DMS114 treated with DMSO at 0.1 percent for 48 hours (cell line): Measurements from ENCODE around the gene SMIM44.
"Not testable (repeated sequence)": the region's sequence is repeated elsewhere in the genome, so short reads cannot be mapped to it uniquely, and the experiment has no call there.

Source experiments
- DNase-seq: peaks from one replicate; lab custom pipeline; 2025; ENCODE audit not compliant: unreplicated experiment; lab: John Stamatoyannopoulos, UW

Gene SMIM44

GRCh38 chr19:3459089-3459881 is 24.0 kb downstream of the SMIM44 start:
- no peak for DNase-seq

DNA sequence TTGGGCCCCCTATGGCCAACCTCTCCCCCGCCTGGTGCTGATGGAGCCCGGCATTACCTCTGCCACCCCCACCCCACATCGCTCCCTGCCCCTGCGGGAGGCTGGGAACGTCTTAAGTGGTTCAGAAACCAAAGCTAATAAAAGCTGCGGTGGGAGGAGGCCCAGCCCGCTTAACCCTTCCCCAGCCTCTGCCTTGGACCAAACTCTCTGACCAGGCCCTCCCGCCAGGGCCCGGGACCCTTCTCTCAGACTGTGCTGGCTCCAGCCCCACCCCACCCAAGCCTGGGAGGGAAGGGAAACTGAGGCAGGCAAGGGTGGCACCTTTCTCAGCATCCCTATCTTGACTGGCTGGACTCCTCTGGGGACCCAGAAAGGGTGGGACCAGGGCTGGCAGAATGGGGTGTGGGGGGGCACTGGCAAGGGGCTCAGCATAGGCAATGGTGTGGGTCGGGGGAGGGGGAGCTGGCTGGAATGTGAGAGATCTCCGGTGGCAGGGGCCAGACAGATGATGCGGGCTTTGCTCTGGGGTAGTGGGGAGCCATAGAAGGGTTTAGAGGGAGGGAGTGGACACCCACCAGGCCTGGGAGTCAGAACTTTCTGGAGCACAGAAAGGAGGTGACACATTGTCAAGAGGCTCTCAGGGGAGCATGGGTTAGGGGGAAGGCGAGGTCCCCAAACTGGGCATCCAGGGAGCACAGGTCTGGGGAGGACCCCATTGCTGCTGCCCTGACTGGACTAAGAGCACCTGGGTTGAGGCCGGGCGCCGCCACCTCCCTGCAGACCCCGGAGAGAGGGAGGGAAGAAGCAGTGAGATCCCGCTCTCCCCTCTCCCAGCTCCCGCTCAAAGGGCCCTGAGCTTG is 24.8 kb downstream of the SMIM44 start:
- no peak for DNase-seq

GRCh38 chr19:3457528-3458228 is 25.6 kb downstream of the SMIM44 start:
- no peak for DNase-seq

- no peak for DNase-seq
These were observed 26.2 kb downstream of the SMIM44 start for GRCh38 chr19:3456925-3457527.

- DNase-seq, result no peak
These were observed 27.2 kb downstream of the SMIM44 start for GRCh38 chr19:3455960-3456601.

DNA sequence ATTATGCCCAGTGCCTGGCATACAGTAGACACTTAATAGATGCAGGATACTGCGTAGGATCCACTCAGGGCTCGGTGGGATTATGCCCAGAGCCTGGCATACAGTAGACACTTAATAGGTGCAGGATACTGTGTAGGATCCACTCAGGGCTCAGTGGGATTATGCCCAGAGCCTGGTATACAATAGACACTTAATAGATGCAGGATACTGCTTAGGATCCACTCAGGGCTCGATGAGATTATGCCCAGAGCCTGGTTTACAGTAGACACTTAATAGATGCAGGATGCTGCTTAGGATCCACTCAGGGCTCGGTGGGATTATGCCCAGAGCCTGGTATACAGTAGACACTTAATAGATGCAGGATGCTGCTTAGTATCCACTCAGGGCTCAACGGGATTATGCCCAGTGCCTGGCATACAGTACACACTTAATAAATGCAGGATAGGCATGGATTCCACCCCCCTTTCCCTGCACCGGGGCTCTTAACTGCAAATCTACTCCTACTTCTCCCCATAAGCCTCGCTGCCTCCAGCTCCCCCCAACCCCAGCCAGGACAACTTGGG is 27.8 kb downstream of the SMIM44 start:
- no peak for DNase-seq

GRCh38 chr19:3454656-3455392 is 28.4 kb downstream of the SMIM44 start:
- no peak for DNase-seq

DNA sequence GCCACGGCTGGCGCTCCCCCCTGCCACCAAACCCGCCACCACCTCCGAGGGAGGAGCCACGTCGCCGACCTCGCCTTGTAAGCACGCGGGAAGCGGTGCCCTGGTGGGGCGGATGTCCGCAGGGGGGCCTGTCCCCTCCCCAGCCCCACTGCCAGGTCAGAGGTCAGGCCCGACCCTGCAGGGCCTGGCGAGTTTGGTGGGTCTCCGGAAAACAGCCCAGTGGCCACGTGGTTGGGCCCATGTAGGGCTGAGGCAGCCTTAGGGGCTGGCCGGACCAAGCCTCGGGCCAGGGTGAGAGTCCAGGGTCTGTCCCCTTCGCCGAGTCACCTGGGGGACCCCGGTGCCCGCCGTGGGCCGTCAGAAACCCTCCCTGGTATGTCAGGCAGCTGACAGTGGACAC is 29.4 kb downstream of the SMIM44 start:
- DNase-seq, result no peak

- not testable (repeated sequence) for DNase-seq
These were observed 30.4 kb downstream of the SMIM44 start for GRCh38 chr19:3452942-3453214.

- DNase-seq, result no peak
These were observed 30.9 kb downstream of the SMIM44 start for GRCh38 chr19:3452171-3452941.

- no peak for DNase-seq
These were observed 31.8 kb downstream of the SMIM44 start for GRCh38 chr19:3451451-3451866.

DNA sequence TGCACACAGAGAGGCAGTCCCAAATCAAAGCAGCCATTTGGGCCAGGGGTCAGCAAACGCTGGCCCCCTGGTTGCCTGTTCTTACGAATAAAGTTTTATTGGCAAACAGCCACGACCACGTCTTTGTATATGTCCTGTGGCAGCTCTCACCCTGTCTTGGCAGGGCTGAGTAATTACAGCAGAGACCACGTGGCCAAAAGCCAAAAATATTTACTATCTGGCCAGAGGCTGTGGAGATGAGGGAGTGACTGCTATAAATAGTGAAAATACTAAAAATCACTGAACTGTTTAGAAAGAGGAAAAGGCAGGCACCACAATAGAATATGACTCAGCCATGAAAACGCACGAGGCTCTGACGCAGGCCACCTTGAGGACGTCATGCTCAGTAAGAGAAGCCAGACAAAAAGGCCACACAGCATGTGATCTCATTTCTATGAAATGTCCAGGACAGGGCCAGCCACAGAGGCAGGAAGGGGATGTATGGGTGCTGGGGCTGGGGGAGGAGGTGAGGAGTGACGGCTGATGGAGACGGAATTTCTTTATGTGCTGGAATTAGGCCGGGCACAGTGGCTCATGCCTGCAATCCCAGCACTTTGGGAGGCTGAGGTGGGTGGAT is 32.3 kb downstream of the SMIM44 start:
- no peak for DNase-seq

DNA sequence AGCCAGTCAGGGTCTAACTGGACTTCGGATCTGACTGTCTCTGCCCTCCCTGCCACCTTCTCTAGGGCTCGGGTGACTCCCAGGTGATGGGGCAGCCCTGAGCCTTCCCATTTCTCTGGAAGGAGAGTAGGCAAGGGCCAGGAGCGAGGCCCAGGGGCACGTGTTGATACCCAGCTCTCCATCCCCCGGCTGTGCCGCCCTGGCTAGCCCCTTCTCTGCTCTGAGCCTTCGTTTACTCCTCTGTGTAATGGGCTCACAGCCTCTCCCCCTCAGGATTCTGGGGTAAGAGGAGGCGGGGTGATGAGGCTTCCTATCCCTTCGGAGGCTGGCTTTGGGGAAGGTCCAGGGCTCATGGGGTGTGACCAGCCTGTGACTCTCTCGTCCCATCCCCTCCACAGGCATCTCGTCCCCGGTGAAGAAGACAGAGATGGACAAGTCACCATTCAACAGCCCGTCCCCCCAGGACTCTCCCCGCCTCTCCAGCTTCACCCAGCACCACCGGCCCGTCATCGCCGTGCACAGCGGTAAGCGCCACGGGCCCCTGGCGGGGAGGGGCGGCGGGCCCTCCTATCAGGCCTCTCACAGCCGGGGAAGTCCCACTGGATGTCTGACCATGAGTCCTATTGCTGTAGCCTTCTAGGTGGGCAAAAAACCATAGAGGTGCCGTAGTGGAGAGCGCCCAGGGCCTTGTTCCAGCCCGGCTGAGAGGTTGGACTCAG is 34.5 kb downstream of the SMIM44 start:
- no peak for DNase-seq

- DNase-seq, result not testable (repeated sequence)
These were observed 36.6 kb downstream of the SMIM44 start for GRCh38 chr19:3446657-3447056.

DNA sequence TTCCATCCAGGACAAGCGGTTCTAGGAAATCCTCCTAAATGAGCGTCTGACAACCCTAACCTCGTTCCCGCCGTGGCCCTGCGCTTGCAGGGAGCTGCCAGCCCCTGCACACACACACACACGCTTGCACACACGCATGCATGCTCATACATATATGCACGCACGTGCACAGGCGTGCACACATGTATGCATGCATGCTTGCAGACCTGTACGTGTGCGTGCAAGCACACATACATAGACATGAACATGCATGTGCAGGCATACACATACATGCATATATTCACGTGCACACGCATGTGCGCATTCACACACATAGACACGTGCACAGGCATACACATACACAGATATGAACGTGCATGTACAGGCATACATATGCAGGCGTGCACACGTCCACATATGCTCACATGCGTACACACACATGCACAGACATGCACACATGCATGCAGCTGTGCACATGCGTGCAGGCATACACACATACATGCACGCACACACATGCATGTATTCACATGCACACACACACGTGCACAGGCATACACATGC is 38.5 kb downstream of the SMIM44 start:
- DNase-seq, result no peak

DNA sequence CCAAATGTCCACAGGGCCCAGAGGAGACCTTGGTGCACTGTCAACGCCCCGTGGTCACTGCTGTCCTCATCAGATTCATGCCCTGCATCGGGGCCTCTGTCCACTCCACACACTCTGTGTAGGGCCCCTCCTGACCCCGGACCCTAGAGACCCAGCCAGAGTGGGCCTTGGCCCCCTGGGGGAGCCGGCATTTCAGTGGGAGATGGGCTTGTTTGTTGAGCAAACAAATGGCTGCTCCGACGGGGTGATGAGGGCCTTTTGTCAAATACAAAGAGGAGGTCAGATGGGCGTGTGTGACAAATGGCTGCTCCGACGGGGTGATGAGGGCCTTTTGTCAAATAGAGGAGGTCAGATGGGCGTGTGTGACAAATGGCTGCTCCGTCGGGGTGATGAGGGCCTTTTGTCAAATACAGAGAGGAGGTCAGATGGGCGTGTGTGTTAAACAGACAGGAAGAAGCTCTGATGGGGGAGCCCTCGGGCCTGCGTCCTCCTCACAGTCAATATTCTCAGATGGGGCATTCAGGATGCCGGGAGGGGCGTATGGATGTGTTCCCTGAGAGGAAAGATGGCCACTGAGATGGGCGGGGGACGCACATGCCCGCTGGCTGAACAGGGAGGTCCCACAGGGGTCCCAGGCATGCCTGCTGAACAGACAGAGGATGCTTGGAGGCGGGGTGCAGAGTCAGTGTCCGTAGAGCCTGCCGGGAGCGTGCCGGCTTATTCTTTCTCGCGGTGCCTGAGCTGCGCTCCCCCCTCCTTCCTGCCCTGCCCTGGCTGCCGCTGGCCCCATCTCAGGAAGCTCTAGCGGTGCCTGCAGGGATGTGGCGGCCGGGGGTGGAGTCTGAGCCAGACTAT is 39.2 kb downstream of the SMIM44 start:
- no peak for DNase-seq
